NCI-H460 (cell line): ENCODE measurements around the gene PLCZ1. TPM values are rescaled to one million over a fixed set of nuclear protein-coding genes. Genes with fewer than 3 reads are reported as not detected.

Experiments
- DNase-seq: peaks from one replicate; pipeline ENCODE4 v3.0.0-alpha.2; 2016; ENCODE audit warnings: low read depth; ENCODE audit errors: extremely low read depth
- total RNA-seq: library from RNA; depleted of rRNA; stranded (reverse); fragments of >200 nt; shearing (Covaris generic); gene quantifications from 2 replicates; pipeline ENCODE4 v1.2.3, GENCODE V29; 2014; rRNA removed

The PLCZ1 gene
- total RNA-seq, 1 experiment from 2014 or later, result not detected

GRCh38 chr12:18640321-18640955, 97.4 kb downstream of the PLCZ1 start:
- DNase-seq, result no peak

GRCh38 chr12:18634382-18634781, 103.4 kb downstream of the PLCZ1 start:
- no peak for DNase-seq

Other genes with a start within 250 kb of the PLCZ1 start
- not detected in 2 replicates for gene CAPZA3, start 107 bp upstream of the PLCZ1 start, total RNA-seq